K562 (cell line): ENCODE measurements around the gene MTA1. TPM values are rescaled to one million over a fixed set of nuclear protein-coding genes. Genes with fewer than 3 reads are reported as not detected.

ENCODE experiments used
- ATAC-seq: fragments of 200-7000 bp; cut with Tn5 transposase; 3 replicates; pipeline ENCODE4 v1.9.1; 2020; ENCODE audit warnings: moderate library complexity
- BruUV-seq: library from RNA; stranded (reverse); fragments of 400-500 nt; replicated peaks from 2 replicates; lab custom pipeline; 2021; lab: Mats Ljungman, UMichigan
- CTCF ChIA-PET: fragments of 300-600 bp; formaldehyde crosslinking; extraction: SDS; loops from one replicate; lab custom pipeline; 2021; ENCODE audit warnings: low intra/inter-chr PET ratio; lab: Yijun Ruan, JAX
- POLR2A ChIA-PET: fragments of 300-600, 350-650 bp; sonication (Branson Sonifier 250); formaldehyde crosslinking; extraction: SDS; loops from one replicate; lab custom pipeline; 2021; ENCODE audit warnings: antibody characterized with exemption, inconsistent platforms; lab: Yijun Ruan, JAX
- DNase-seq, 4 experiments: peaks; one replicate each; pipeline versions ENCODE4 v3.0.0 to v3.0.0-alpha.2; 2011 to 2018; ENCODE audit warnings: low spot score in 3 of 4, mixed read lengths in 3 of 4; ENCODE audit errors: extremely low read depth in 1 of 4
- FAIRE-seq: peaks from 2 replicates; lab custom pipeline; 2011; peaks lifted over from hg19 to GRCh38; lab: Jason Lieb, UNC
- H2AFZ ChIP-seq: 2 replicates; pipeline ENCODE4 v1.6.0; 2011; ENCODE audit warnings: low read depth, low read length, control low read depth, inconsistent platforms
- H3K27ac ChIP-seq: fragments of 200-600 bp; 3 replicates; pipeline ENCODE4 v1.8.0; 2011; ENCODE audit warnings: low read depth, mild to moderate bottlenecking, control low read depth, inconsistent platforms, low read length, moderate library complexity, mixed read lengths; ENCODE audit errors: extremely low read depth
- H3K27me3 ChIP-seq, 2 experiments: fragments of 300-600 bp in 1 of 2; 2 replicates in 1 of 2; 3 replicates in 1 of 2; pipeline versions ENCODE4 v1.6.0 to v1.8.0; 2011; ENCODE audit warnings: inconsistent platforms in 2 of 2, low read length in 2 of 2, mild to moderate bottlenecking in 1 of 2, mixed read lengths in 1 of 2, moderate library complexity in 1 of 2; ENCODE audit not compliant: control insufficient read depth in 2 of 2, insufficient read depth in 2 of 2
- H3K36me3 ChIP-seq: fragments of 300-600 bp; 3 replicates; pipeline ENCODE4 v1.8.0; 2011; ENCODE audit warnings: mild to moderate bottlenecking, low read length, inconsistent platforms; ENCODE audit not compliant: control insufficient read depth, insufficient read depth
- H3K4me1 ChIP-seq, 2 experiments: fragments of 200-600 bp in 1 of 2; replicated peaks in 1 of 2; 2 replicates in 1 of 2; 3 replicates in 1 of 2; pipeline versions ENCODE4 v1.5.1 to v1.8.0; 2011; ENCODE audit warnings: inconsistent platforms in 2 of 2, low read length in 2 of 2, mild to moderate bottlenecking in 1 of 2, mixed read lengths in 1 of 2, moderate library complexity in 1 of 2; ENCODE audit not compliant: control insufficient read depth in 2 of 2, insufficient read depth in 2 of 2
- H3K4me2 ChIP-seq: 2 replicates; pipeline ENCODE4 v1.6.1; 2011; ENCODE audit warnings: low read length, control low read depth, inconsistent platforms, mixed read lengths; ENCODE audit not compliant: insufficient read depth
- H3K4me3 ChIP-seq: fragments of 200-600 bp; sonication (generic), shearing (Covaris generic); 2 replicates; pipeline ENCODE4 v1.5.1; 2016; ENCODE audit warnings: control low read depth, inconsistent platforms
- H3K79me2 ChIP-seq: fragments of 200-600 bp; 3 replicates; pipeline ENCODE4 v1.8.0; 2011; ENCODE audit warnings: low read length, inconsistent platforms; ENCODE audit not compliant: control insufficient read depth, insufficient read depth
- H3K9ac ChIP-seq, 2 experiments: 2 replicates each; pipeline versions ENCODE4 v1.6.0 to v1.6.1; 2011; ENCODE audit warnings: low read depth in 2 of 2, low read length in 2 of 2, control low read depth in 1 of 2, inconsistent platforms in 1 of 2, mild to moderate bottlenecking in 1 of 2, mixed read lengths in 1 of 2; ENCODE audit not compliant: insufficient read depth in 1 of 2
- H3K9me1 ChIP-seq: one replicate; pipeline ENCODE4 v1.6.0; 2011; ENCODE audit warnings: inconsistent platforms, mild to moderate bottlenecking, low read length, moderate library complexity; ENCODE audit not compliant: control insufficient read depth, insufficient read depth
- H3K9me3 ChIP-seq: replicated peaks from 2 replicates; pipeline ENCODE4 v1.5.1; 2011; ENCODE audit warnings: low read depth, low read length, inconsistent platforms; ENCODE audit not compliant: control insufficient read depth, insufficient read depth
- H4K20me1 ChIP-seq: replicated peaks from 2 replicates; pipeline ENCODE4 v1.6.1; 2011; ENCODE audit warnings: low read length, inconsistent platforms, mixed read lengths; ENCODE audit not compliant: control insufficient read depth, insufficient read depth
- KLF13 ChIP-seq: fragments of 450-650 bp; IDR thresholded peaks from 2 replicates; pipeline ENCODE4 v1.6.1; 2016; ENCODE audit warnings: missing genetic modification characterization, low read depth, mild to moderate bottlenecking, missing compliant biosample characterization, moderate library complexity, borderline replicate concordance
- MAZ ChIP-seq, 2 experiments: fragments of 450-650 bp in 1 of 2; sonication (generic) in 1 of 2; formaldehyde crosslinking; IDR thresholded peaks in 1 of 2; conservative IDR thresholded peaks in 1 of 2; 2 replicates each; pipeline versions ENCODE4 v1.4.0 to v1.5.0; 2020; ENCODE audit warnings: mild to moderate bottlenecking in 1 of 2, missing genetic modification reagents in 1 of 2
- POLR2G ChIP-seq: fragments of 200-400 bp; formaldehyde crosslinking; IDR thresholded peaks from 2 replicates; pipeline ENCODE4 v1.6.1; 2017; ENCODE audit warnings: low read depth, mild to moderate bottlenecking, antibody characterized with exemption, low read length, moderate library complexity
- RBM15 ChIP-seq: fragments of 200-400 bp; formaldehyde crosslinking; IDR thresholded peaks from 2 replicates; pipeline ENCODE4 v1.6.1; 2018; ENCODE audit warnings: mild to moderate bottlenecking, low read length, moderate library complexity; ENCODE audit not compliant: insufficient read depth
- RBM34 ChIP-seq: fragments of 200-400 bp; formaldehyde crosslinking; IDR thresholded peaks from 2 replicates; pipeline ENCODE4 v1.6.1; 2018; ENCODE audit warnings: low read length, borderline replicate concordance; ENCODE audit not compliant: insufficient read depth
- ZFP30 ChIP-seq: fragments of 250-450 bp; sonication (Bioruptor Pico); IDR thresholded peaks from 2 replicates; pipeline ENCODE4 v1.8.0; 2022; ENCODE audit warnings: moderate library complexity, mild to moderate bottlenecking, inconsistent platforms, borderline replicate concordance
- WGBS: fragments of 100-300 bp; shearing (Covaris generic); methylation state at CpG from one replicate; pipeline ENCODE4 v1.1.6; 2016; ENCODE audit warnings: low coverage, mixed read lengths; ENCODE audit not compliant: insufficient coverage; ENCODE audit errors: missing lambda C conversion rate; 5-methylcytosine and 5-hydroxymethylcytosine counted together
- in situ Hi-C: fragments of 300-500 bp; cut with MboI; formaldehyde crosslinking; loops from 4 replicates; pipeline ENCODE4 v1.15.0; 2018; ENCODE audit warnings: inconsistent platforms, mixed read lengths
- intact Hi-C: fragments of 100-400 bp; cut with micrococcal nuclease; formaldehyde crosslinking; loops from 2 replicates; pipeline ENCODE4 v1.14.2; 2022
- polyA plus RNA-seq, 8 experiments: library from polyadenylated mRNA; depleted of rRNA in 4 of 8; stranded (reverse) in 5 of 8; unstranded in 3 of 8; fragments of >200 nt; fragmentation: Nextera tagmentation in 2 of 8; fragmentation: Illumina TruSeq in 1 of 8; extraction: Ambion mirVana in 2 of 8; extraction: Trizol in 1 of 8; gene quantifications; 2 replicates each; pipeline versions ENCODE4 v1.2.1 to v1.2.3, GENCODE V29; 2011 to 2014; ENCODE audit warnings: inconsistent platforms in 1 of 8, missing spikeins in 1 of 8
- total RNA-seq, 7 experiments: library from RNA; depleted of rRNA in 6 of 7; stranded (reverse); fragments of >200 nt in 6 of 7; fragmentation: Illumina TruSeq in 2 of 7; extraction: Trizol in 2 of 7; gene quantifications; 2 replicates each; pipeline versions ENCODE4 v1.2.1 to v1.2.3, GENCODE V29; 2011 to 2021; ENCODE audit warnings: low replicate concordance in 1 of 7
- TF ChIP-seq, protein P1 (sequence below): sonication (generic); formaldehyde crosslinking; IDR thresholded peaks from 2 replicates; pipeline ENCODE4 v1.8.0; 2022; ENCODE audit warnings: mild to moderate bottlenecking, missing genetic modification reagents, borderline replicate concordance

MTA1 gene
- total and polyA plus RNA-seq, 9 of the 15 experiments (the other 6 are each of a cell fraction or from before 2014, with no cell fraction given), result 0.13 to 118 (median 32.3) TPM

DNA sequence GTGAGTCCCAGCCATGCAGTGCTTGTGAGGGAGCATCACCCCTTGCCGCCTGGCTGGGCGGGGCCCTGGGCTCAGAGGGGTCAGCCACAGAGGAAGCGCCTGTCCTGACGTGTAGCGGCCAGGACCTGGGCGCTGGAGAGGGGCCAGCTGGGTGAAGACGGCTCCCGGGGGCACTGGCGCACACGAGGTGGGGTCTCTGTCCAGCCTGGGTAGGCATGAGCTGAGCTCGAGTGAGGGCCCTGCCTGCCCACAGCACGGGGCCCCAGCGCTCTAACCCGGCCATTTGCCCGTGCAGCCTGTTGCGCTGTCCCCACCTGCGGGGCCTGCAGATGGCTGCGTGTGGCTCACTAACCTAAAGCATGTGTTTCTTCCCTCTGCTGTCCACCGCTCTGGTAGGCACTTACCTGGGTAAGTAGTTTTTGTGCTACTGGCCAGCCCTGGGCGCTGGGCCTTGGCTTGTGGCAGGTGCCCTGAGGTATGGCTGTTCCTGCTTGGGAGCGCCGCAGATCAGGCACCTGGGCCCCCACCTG lies 48.4 kb downstream of the MTA1 start:
- Histone ChIP-seq H4K20me1 (no peaks in the 10 kb centered on the region; the same call in 1 of the 2 replicates), H3K27me3 (no peaks in the 10 kb centered on the region), H3K9me3 (no peaks in the 10 kb centered on the region), H3K4me3 (no peak overlapping the region), H3K4me1 (peaks cover 0 to 55% of the 10 kb centered on the region in 2 experiments; a peak in 2 of 5 replicates), H3K27ac (no peak overlapping the region), H3K9me1 (no peaks in the 10 kb centered on the region), H3K4me2 (no peak overlapping the region), H3K36me3 (peaks cover 58% of the 10 kb centered on the region; the same call in 2 of the 3 replicates), H2AFZ (no peak overlapping the region), H3K79me2 (no peaks in the 10 kb centered on the region), H3K9ac (no peak overlapping the region)
- in situ Hi-C loops, result no loop called here
- ChIA-PET POLR2A (interaction anchor here (0.6 kb wide), 1 partner anchor 1819 kb away, joined by 3 read pairs; no protein-coding TSS in a partner anchor), CTCF (no interaction called here)
- no peak for TF ChIP-seq ZFP30
- TF ChIP-seq RBM34, result no peak
- TF ChIP-seq POLR2G, result peak; percentile 36; the same call in 1 of the 2 replicates
- no peak for TF ChIP-seq KLF13
- TF ChIP-seq, protein P1, sequence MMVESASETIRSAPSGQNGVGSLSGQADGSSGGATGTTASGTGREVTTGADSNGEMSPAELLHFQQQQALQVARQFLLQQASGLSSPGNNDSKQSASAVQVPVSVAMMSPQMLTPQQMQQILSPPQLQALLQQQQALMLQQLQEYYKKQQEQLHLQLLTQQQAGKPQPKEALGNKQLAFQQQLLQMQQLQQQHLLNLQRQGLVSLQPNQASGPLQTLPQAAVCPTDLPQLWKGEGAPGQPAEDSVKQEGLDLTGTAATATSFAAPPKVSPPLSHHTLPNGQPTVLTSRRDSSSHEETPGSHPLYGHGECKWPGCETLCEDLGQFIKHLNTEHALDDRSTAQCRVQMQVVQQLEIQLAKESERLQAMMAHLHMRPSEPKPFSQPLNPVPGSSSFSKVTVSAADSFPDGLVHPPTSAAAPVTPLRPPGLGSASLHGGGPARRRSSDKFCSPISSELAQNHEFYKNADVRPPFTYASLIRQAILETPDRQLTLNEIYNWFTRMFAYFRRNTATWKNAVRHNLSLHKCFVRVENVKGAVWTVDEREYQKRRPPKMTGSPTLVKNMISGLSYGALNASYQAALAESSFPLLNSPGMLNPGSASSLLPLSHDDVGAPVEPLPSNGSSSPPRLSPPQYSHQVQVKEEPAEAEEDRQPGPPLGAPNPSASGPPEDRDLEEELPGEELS, result no peak
- TF ChIP-seq RBM15, result no peak
- TF ChIP-seq MAZ (CRISPR knock-in tag; conservative IDR thresholded peaks at IDR 0.05 in 1 of 2, IDR thresholded peaks at IDR 0.05 in 1 of 2), result no peak
- WGBS, result 92% methylated on average over 10 of the region's 22 CpGs
- DNase-seq (no peak), ATAC-seq (no peak), FAIRE-seq (no peak)
- BruUV-seq, result TSS peak; percentile 38
- intact Hi-C loops, result no loop called here
